DMS153 treated with DMSO at 0.1 percent for 48 hours (cell line): Measurements from ENCODE around the gene TARM1.

Source experiments
- DNase-seq: peaks from one replicate; lab custom pipeline; 2025; ENCODE audit not compliant: unreplicated experiment; lab: John Stamatoyannopoulos, UW

Gene TARM1

DNA sequence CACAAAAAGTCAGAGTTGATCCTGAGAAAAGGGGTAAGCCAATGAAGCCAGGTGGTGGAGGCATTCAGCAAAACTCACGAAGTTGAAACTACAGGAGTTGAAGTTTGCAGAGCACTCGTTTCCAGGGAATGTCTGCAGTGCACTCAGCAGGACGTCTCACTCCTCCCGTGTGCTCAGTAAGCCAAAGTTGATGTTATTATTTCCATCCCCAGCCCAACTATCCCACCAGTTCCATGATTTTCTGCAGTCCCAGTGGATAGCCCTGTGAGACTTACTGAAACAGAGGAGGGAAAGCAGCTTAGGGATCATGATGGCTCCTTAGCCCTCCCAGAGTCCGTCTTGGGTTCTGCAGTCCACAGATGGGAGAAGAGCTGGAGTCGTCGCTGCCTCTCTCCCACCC lies at the start of gene TARM1:
Gene TARM1, minus strand, starts transcription at position 334 of the 400 bp plus-strand sequence. Its CDS starts 25 bp downstream, at position 309.
- no peak for DNase-seq

DNA sequence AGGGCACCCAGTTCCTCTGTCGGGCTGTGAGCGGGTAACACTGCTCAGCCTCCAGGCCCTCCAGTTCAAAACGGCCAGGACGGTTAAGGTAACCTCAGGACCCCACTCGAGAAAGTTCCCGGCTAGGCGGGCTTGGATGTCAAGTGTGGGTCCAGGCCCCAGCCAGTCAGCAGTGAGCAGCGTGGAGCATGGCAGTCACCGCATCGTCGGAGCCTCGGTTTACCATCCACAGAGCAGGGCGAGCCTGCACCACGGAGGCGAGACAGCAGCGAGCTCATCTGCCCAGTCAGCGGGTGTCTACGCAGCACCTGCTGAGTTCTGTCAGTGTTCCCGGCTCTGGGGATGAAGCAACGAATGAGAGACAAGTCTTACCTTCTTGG lies 48.4 kb upstream of the TARM1 start:
- DNase-seq = no peak

DNA sequence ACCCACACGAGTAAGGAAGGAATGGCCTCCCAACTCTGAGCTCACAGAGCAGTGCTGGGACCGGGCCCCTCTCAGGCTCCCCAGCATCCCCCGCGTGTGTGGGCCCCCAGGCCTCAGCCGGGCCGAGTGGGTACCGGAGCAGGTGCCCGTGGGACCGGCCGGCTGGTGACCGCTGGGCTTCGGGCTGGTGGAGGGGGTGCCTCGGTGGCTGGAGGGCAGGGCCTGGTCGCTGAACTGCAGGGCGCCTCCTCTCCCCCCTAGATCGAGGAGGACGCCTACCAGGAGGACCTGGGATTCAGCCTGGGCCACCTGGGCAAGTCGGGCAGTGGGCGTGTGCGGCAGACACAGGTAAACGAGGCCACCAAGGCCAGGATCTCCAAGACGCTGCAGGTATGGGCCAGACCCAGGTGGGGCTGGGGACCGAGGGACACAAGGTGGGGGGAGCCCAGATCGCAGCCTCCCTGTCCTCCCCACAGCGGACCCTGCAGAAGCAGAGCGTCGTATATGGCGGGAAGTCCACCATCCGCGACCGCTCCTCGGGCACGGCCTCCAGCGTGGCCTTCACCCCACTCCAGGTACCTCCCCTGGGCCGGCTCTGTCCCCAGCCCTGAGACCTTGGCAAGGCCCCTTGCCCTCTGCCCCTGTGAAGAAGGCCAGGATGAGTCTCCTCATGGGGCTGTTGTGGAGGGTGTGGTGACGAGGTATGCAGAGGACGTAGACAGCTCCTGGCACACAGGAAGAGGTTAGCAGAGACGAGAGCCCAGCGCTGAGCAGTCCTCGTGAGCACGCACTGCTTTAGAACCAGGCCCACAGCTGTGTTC lies 47.8 kb upstream of the TARM1 start:
- DNase-seq = no peak

DNA sequence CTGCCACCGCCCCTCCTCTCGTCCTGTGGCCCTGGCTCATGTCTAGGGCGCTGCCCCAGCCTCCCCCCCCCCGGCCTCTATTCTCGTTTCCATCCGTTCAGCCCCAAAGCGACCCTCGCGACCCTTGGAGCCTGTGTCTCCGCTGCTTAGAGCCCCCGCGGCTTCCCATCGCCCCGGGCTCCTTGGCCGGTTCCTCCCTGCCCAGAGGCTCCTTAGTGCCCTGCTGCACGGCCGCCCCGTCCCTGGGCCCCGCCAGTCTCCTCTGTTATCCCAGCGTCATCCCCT lies 47.2 kb upstream of the TARM1 start:
- no peak for DNase-seq

DNA sequence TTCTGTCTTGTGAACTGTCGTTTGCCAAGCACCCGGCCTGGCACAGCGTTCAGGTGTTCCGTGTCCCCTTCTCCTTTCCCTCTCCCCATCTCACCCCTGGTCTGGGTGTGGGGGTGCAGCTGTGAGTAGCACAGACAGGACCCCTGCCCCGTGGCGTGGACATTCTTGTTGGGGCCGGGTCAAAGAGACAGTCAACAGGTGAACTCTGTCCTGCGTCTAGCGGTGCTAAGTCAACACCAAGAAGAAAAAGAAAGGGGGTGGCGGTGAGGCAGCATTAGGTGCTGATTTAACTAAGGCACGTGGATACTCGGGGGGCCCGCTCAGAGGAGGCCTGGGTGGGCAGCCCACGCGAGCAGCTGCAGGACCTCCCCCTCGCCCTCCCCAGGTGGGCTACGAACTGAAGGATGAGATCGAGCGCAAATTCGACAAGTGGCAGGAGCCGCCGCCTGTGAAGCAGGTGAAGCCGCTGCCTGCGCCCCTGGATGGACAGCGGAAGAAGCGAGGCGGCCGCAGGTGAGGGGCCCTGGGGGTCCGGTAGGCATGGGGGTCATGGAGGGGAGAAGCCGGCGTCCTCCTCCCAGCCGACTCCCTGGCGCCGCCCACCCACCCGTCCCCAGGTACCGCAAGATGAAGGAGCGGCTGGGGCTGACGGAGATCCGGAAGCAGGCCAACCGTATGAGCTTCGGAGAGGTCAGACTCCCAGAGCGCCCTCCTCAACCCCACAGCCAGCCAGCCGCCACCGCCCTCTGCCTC lies 46.7 kb upstream of the TARM1 start:
- DNase-seq = no peak

DNA sequence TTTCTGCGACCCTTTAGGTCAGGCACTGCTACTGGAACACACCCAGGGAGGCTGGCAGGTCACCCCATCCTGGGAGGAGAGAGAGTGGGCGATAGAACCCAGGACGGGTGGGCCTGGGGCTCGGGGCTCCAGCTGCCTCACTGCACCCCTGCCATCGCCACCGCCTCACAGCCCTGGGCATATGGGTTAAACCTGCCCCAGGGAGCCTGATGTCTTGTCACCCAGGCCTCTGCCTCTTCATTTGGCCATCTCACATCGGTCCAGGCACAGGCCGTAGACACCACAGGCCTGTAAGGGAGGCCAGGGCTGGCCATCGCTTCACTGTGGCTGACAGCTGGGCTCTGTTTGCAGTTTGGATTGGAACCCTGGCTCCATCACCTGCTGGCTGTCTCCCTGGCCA lies 44.5 kb upstream of the TARM1 start:
- no peak for DNase-seq

DNA sequence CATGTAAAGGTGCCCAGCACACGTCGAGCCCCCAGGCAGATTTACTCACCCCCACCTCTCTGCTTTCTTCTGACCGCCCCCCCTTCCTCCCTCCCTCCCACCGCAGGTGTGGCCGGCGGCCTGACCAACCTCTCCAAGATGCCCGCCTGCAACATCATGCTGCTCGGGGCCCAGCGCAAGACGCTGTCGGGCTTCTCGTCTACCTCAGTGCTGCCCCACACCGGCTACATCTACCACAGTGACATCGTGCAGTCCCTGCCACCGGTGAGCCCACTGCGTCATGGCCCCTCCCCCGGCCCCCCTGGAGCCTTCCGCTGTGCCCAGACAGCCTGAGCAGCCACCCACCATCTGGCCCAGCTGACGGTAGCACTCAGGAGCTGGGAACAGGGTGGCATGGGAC lies 43.2 kb upstream of the TARM1 start:
- no peak for DNase-seq

DNA sequence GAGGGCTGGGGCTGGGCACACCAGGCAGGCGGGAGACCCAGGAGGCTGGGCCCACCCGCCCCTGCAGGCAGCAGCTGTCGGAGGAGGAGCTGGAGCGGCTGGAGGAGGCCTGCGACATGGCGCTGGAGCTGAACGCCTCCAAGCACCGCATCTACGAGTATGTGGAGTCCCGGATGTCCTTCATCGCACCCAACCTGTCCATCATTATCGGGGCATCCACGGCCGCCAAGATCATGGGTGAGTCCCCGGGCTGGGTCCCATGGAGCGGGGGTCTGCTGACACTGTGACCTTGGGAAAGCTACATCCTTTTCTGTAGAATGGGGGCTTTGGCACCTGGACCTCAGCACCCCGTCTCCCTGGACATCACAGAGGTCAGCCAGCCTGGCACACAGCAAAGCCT lies 42.5 kb upstream of the TARM1 start:
- DNase-seq = no peak

DNA sequence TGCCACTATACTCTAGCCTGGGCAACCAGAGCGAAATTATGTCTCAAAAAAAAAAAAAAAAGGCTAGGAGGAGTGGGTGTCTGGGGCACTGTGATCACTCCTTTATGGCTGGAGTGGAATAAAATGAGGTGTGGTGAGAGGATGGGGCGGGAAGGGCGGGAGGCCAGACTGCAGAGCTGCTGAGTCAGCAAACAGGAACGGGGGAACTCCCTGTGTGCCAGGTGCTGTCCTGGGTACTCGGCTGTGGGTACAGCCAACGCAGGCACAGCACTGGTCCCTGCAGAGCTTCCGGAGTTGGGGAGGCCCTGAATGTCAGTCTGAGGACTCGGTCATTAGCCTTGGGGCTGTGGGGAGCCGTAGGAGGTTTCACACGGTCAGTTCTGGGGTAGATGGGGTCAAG lies 40.1 kb upstream of the TARM1 start:
- no peak for DNase-seq

DNA sequence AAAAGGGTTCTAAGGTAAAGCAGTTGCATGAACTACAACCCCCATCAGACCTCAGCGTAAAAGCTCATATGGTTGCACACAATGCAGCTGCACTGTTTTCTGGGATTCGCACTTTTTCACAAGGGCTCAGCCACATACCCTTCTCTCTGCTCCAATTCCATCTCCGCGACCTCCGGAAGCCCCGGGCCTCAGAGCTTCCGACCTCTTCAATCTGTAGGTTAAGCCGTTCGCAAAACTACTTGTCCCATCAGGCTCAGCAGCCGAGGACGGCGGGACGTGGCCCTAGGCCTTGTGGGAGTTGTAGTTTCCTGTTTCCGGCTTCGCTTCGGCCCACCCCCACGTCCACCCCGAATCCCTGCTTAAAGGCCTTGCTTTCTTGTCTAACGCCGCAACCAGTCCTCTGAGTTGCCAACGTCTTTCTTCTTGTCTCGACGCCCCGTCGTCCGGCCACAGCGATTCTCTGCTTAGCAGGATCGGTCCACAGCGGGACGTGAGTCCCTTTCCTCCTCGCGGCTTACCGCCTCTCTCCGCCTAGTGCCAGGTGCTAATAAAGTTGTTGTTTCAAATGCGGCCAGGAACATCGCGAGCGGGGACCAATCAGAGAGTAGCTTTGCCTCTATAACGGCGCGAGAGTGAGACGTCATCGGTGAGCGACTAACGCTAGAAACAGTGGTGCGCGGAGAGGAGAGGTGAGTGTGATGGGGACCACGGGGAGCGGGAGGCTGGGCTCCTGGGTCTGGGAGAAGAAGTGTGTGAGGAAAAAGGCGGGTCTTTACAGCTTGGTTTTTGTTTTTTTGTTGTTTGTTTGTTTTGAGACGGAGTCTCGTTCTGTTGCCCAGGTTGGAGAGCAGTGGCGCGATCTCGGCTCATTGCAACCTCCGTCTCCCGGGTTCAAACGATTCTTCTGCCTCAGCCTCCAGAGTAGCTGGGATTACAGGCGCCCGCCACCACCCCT lies 34.2 kb upstream of the TARM1 start, which contains the start of the genes PRPF31 and TFPT:
Gene PRPF31, plus strand, starts transcription at position 646 of the 955 bp plus-strand sequence. CDS start 2,525 bp downstream, outside the sequence.
Gene TFPT, minus strand, starts transcription at position 549 of the 955 bp plus-strand sequence. Its CDS starts 388 bp downstream, at position 161.
- DNase-seq = peak; percentile 92

DNA sequence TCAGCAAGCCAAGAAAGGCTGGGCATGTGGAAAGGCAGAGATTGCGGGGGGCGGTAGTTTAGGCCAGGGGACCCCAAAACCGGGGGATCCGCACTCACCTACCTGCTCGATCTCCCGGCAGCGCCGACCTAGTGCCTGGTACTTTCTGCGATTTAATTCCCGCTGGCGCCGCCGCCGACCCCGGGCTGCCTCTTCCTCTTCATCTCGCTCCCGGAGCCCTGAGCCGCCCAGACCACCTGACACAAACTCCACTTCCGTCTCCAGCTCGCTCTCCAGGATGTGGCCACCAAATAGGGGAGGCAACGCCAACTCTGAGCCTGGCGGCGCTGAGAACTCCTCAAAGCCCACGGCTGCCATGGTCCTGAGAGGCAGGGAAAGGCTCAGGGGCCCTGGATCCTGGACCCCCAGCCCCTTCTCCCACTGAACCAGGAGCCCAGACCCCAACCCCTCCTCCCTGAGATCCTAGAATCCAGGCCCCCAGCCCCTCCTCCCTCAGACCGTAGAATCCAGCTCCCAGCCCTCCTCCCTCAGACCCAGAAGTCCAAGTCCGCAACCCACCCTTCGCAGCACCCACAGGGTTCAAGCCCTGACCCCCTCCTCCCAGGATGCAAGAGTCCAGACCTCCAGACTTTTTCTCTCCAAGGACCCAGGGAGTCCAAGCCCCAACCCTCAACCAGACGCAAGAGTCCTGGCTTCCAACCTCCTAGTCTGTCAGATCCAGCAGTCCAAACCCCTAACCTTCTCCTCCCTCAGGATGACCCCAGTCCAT lies 33.4 kb upstream of the TARM1 start:
- no peak for DNase-seq

DNA sequence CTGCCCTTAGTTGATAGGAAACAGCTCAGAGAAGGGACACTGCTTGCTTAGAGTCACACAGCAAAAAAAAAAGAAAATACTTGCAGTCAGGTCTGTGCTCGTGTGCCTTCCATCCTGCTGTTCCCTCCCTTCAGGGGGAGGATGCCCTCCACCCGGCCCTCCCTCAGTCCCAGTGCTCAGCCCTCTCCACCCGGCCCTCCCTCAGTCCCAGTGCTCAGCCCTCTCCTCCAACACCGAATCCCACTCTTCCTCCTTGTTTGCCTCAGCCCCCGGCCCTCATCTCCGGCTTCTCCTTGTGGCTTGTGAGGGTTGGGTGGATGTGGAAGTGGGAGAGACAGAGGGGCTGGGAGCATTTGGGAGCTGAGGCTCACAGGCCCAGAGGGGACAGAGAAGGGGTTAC lies 28.5 kb upstream of the TARM1 start:
- no peak for DNase-seq

DNA sequence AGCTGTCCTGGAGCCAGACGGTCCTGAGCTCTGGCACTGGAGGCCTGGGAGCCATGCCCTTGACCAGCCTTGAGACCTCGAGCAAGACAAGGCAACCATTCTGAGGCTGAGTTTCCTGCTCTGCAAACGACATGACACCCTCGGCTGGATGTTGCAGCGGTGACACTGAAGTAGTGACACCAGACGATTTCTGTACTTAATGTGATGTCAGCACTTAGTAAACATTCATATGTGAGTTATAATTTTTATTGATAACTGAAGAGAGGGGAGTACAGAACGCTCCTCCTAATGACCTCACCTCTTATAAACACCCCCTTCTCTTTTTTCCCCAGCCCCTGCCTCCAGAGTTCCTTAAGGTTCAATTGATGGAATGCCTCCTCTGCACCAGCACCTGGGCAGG lies 27.3 kb upstream of the TARM1 start:
- no peak for DNase-seq

DNA sequence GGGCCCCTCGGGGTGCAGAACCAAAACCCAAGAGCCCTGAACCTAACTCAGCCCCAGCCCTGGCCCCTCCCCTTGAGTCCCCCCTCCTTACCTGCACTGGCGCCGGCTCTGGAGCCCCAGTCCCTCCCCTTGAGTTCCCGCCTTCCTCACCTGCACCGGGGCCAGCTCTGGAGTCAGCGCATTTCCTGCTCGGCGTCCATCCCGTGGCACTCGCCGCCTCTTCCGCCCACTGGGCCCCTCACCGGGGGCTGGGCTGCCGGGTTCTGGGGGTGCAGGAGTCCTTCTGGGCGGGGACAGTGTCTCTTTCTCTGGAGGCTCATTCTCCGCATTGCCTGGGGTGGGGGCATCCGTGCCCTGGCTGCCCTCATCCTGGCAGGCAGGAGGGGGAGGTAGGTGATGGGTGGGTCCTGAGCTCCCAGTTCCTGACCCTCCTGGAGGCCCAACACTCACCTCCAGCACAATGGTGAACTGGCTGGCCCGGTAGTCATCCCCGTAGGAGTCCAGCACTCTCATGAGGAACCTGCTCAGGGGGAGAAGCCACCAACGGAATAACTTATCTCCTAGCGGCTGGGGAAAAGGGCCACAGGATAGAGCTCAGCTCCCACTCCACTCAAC lies 26.8 kb upstream of the TARM1 start:
- no peak for DNase-seq

DNA sequence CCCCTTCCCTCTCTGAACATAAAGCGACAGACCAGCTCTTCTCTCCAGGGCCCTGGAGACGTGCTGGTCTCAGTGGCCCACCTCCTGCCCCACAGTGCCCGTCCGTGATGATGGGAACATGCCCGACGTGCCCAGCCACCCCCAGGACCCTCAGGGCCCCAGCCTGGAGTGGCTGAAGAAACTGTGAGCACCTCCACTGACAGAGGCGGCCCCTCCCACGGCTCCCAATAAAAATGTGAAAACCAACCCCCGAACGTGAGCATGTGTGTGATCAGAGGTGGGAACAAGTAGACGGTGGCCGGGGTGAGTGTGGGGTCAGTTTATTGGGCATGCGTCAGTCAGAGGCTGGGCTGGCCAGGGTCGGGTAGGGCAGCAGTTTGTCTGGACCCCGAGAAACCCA lies 25.6 kb upstream of the TARM1 start:
- no peak for DNase-seq

DNA sequence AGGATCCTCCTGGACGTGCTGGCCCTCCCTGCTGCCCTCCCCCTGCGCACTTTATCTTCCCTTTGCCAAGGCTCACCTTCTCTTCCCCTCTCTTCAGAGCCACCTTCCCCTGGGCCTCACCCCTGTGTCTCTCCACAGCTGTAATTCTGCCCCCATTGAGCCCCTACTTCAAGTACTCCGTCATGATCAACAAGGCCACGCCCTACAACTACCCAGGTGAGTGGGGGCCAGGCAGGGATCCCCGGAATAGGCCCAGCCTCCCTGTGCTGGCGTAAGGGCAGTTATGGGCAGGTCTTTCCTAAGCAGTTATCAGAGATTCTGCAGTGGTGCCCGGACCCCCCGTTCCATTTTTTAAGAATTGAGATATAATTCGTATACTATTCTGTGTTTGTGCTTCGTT lies 24.6 kb upstream of the TARM1 start:
- no peak for DNase-seq

DNA sequence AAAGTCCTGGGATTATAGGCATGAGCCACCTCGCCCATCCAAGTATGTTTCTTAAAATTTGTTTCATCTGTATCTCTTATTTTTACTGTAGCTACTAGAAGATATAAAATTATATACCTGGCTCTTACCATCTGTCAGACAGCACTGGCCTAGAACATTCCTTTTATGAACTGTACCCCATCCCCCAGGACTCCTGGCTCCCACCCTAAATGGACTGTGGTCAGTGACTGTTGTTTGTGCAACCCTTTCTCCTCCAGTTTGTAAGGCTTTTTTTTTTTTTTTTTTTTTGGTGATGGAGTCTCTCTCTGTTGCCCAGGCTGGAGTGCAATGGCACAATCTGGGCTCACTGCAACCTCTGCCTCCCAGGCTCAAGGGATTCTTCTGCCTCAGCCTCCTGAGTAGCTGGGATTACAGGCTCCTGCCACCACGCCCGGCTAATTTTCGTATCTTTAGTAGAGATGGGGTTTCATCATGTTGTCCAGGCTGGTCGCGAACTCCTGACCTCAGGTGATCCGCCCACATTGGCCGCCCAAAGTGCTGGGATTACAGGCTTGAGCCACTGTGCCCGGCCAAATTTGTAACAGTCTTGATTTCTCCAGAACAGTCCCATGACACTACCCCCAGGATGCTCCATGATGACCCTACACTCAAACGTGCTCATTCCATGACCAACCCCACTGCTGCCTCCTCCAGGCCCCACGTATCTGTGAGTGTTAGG lies 24.0 kb upstream of the TARM1 start:
- no peak for DNase-seq

DNA sequence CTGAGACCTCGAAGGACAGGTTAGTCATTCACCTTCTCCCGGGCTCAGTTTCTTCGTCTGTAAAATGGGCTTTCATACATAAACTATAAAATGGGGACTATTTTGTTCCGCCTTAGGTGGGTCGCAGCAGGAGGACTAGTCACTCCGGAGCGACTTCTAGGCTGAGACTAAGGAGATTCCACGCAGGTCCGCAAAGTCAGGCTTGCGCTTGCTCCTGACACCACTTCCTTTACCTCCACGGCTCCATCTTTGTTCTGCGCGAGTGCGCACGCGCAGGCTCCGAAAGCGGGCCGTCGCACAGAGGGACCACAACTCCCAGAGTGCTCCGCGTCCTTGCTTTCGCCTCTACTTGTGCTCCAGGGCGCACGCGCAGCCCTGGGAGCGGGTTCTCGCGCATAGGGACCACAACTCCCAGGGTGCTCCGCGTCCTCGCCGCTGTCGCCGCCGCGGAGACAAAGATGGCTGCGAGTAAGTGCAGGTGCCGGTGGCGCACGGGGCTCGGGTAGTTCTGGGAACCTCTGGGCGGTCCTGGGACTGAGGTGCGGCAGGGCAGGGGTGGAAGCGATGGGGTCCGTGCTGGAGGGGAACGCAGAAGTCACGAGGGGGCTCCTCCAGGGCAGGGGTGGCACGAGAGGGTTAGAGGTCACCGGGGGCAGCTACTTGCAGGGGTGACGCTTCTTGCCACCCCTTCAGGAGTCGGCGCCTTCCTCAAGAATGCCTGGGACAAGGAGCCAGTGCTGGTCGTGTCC lies 21.4 kb upstream of the TARM1 start, which contains the start of gene NDUFA3:
Gene NDUFA3, plus strand, starts transcription at position 435 of the 749 bp plus-strand sequence. Its CDS starts 24 bp downstream, at position 459.
- DNase-seq = peak; percentile 95

DNA sequence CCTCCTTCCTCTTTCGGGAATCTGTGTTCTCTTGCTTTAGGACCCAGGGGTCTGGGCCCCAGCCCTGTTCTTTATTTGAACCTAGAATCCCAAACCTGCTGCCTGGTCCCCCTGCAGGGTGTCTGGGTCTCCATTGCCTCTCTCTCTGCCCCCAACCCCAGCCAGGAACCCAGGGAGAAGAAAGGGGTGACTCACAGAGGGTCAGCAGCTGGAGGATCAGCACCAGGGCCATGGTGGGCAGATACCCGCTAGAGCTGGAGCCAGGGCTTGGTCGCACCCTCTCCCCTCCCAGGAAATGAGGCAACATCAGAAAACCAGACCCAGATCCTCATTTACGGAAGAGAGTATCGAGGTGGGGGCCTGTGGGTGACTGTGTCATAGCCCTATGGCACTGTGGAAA lies 19.4 kb upstream of the TARM1 start, which contains the start of gene OSCAR:
Gene OSCAR, minus strand, starts transcription at position 243 of the 400 bp plus-strand sequence. Its CDS starts 11 bp downstream, at position 232.
- no peak for DNase-seq
